HG03439 (cell line): ENCODE results near the gene FALEC.
"Not testable (repeated sequence)": the region's sequence is repeated elsewhere in the genome, so short reads cannot be mapped to it uniquely, and the experiment has no call there.

Source experiments
- ATAC-seq: cut with Tn5 transposase; IDR thresholded peaks from one replicate; pipeline ENCODE4 v1.9.1; 2021; ENCODE audit warnings: mild to moderate bottlenecking, moderate library complexity; ENCODE audit not compliant: unreplicated experiment

The FALEC gene

DNA sequence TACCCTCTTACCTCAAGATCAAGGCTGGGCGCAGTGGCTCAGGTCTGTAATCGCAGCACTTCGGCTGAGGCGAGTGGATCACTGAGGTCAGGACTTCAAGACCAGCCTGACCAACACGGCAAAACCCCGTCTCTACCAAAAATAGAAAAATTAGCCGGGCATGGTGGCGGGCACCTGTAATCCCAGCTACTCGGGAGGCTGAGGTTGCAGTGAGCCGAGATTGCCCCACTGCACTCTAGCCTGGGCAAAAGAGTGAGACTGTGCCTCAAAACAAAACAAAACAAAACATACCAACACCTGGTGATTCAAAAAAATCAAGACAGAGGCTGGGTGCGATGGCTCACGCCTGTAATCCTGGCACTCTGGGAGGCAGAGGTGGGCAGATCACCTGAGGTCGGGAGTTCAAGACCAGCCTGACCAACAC, 58.1 kb downstream of the FALEC start:
- not testable (repeated sequence) for ATAC-seq

DNA sequence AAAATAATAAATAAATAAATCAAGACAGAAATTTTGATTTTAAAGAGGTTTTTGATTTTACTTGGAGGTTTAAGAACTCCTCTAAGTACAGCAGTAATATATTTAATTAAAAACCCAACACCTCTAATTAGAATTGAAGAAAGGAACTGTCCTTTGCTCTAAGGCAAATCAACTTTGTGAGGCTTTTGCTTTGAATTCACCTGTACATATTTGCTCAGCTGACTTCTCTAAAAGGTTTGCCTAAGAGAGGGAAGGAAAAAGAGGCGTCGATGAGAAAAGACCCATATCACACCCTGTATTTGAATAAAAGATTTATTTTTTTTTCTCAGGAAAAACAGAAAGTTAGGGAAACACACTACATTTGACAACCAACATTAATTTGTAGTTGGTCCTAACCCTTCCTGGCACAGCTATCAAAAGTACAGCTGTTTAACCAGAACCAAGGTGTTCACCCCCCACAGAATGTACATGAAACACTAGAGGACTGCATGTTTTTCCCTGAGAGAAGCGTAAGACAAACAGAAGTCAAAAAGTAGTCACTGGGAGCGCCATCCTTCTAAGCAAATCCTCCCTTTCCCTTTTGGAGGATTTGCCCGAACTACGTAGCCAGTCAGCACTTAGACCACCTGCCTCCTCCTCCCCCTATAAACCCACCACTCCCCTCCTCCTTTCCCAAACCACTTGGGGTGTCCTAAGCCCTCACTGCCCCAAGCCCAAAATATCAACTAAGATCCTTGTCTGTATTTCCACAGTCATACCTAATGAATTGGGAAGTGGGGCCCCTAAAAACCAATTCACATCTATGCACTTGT, 58.9 kb downstream of the FALEC start:
- no peak for ATAC-seq

DNA sequence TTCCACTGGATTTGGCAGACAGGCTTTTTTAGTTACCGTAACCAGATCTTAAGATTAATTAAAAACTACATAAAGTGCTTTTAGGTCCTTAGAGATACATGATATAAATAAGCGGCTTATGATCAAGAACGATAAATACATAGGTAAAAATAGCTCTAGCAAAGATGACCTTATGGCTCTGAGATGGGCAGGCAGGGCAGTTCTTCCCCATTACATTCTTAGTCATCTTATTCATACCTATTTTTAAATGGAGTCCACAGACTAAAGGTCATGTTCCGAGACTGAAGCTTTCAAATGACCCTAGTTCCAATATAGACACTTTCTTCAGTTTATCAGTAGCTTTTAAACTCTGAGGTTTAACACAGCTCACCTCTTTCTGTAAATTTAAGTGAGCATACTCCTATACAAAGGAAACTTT, 59.5 kb downstream of the FALEC start:
- ATAC-seq, result no peak

DNA sequence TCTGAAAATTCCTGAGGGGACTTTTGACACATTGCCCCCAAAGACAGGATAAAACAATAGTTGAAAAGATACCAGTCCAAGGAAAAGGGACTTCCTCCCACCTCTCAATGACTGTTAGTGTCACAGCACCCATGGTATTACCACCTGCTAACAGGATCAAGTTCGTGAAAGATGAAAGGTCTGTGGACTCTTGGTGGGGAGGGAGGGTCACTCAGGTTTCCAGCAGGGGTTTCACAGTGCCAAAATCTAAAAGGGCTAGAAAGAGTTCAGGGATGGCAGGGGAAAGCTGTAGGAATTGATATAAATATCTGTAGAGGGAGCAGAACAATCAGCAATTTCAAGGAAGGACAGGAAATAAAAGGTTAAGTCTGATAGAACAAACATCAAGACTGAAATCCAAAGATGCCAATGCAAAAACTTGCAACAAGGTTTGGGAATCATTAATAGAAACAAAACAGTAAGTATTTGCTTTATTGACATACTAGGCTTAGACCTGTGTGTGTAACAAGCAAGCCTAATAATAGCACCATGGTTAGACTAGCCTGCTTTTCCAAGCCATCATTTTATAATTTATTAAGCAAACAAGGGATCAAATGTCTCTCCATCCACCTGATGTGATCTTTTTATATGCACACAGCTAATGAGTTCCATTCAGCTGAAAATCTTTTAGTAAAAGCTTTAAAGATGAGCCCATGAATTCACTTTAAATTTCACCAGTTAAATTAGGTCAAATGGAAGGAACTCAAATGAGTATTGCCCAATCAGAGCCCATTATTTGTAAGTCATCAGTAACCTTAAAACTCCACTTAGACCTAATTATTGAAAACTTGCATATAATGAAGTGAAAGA, 60.2 kb downstream of the FALEC start:
- no peak for ATAC-seq

DNA sequence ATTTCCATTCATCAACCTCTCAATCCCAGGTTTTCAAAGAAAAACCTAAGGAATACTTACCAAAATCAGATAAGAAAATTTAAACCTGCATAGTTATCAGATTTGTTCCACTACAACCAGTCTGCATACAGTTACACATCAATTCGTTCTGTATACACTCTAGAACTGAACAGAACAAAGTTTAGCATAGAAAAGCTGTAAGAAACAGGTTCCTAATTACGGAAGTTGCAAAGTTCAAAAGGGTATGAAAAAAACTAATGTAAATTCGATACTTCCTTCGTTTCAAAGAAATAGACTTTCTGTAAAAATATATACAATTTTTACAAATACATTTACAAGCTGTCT, 60.8 kb downstream of the FALEC start:
- ATAC-seq, result no peak

DNA sequence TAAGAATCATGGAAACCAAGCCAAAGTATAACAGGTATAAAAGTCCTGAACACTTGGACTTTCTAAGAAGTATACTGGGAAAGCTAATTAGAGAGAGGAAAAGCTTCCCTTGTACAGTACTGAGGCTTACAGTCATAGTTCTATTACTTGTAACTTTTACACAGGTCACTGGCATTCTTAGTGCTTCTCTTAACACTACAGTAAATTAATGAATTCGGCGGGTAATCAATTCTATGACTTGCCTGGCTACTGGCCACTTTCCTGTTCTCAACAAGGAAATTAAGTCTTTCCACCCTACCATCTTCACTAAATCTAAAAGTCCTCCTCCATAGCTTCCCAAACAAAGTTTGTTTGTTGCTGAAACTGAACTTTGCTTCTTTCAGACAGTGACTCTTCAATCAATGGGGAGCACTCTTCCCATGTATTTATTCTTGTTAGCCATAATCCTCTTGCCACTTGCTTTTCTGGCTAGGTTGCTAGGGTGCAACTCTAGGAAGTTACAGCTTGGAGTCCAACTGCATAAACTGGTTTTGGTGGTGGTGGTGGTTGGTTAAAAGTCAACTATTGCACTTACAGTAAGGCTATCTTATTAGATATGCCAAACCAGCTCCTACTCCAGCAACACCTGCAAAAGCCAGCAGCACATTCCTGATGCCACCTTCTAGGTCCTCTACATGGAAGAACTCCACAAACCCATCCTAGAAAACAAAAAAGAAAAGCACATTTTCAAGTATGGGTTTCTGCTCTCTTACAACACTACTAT, 61.4 kb downstream of the FALEC start:
- no peak for ATAC-seq

DNA sequence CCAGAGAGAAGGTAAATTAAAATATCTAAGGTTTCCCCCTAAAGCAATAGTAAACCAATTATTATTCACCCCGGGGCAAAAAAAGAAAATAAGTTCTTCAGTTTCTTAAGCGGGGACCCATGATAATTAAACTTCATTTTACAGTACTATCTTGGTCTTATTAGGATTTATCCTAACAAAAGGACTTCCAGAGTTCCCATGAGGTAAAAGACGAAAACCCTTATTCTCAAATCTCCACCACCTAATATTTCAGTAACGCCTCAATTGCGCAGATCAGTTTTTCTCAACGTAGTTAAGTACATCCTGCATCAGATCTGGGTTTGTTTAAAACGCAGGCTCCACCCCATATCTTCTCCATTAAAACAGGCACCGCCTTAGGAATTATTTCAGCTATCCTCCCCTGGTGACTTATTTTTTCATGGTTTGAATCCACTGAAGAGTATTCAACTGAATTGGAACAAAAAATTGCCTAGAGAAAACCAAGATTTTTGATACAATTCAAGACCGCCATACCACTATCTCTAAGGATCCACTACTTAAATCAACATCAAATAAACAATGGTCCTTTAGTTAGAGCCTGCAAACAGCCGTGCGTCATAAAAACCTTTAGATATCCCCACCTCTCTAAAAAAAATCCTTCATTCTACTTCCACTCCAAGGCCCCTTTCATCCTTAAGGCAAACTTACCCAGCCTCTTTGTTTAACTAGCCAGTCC, 62.2 kb downstream of the FALEC start:
- no peak for ATAC-seq

DNA sequence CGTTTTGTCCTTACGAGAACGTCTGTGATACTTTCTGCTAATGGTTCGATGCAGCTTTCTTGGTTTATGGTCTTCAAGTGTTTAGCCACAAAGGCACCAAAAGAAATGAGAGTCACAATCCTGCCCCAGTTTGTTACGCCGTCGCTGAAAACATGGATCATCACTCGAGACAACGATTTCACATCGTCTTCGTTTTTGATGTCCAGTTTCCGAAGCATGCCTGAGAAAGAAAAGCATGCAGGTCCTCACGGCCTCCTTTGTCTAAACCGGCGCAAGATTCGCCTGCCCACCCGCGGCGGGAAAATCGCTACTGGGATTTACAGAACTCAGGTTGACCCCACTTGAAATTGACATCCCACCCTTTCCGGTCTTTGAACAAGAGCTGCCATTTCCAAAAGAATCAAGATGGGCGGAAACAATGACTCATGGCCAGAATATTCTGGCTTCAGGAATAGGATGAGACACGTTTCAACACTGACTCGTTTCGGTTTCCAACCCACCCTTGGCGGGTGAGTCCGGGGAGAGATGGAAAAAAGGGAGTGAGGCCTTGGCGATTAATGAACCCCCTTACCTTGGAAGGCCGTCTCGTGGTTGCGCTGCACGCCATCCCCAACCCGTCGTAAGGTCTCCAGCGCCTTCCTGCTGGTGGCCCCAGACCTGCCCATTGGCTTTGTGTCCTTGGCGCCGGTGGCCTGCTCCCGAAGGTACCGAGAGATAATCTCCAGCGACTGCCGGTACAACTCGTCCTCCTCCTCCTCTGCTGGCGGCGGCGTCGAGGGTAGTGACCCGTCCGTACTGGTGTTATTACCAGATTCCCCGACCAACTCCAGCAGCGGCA, 62.9 kb downstream of the FALEC start:
- ATAC-seq, result no peak

DNA sequence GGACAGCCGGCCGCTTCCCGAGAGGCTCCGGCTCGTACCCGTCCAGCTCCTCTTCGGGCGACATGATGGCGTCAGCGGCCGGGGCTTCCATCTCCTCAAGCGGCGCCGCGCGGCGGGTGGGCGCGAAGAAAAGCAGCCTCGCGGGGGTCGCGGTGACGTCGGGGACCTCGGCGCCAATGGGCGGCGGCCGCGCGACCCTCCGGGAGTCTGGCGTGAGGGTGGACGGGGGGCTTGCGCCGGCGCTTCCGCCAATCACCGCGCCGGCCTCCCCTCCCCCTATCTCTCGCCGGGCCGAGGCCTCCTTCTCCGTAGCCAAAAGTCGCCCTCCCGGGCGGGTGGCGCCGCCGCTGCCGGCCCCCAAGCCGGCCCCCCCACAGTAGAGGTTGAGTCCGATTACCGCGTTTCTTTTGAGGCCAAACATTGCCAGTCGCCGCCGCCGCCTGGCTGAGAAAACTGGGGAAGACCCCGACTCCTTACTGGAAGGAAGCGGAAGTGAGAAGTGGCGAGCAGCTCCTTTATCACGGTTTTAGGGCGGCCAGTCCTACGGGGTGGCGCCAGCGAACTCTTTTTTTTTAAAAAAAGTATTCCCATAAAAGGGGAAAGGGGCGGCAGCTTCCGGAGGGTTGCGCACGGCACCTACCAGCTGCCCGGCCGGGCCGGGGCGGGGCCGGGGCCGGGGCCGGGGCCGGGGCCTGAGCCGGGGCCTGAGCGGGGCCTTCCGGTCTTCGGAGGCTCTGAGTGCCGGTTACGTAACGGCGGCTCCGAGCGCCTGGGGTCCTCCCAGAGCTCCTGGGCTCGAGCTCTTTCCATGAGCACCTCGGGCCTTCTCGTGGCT, 63.8 kb downstream of the FALEC start, which contains the start of gene MCL1:
Gene MCL1 (minus strand): TSS at position 501 of the 835 bp plus-strand sequence. CDS start 80 bp downstream, at position 421.
- ATAC-seq, result peak; percentile 88

DNA sequence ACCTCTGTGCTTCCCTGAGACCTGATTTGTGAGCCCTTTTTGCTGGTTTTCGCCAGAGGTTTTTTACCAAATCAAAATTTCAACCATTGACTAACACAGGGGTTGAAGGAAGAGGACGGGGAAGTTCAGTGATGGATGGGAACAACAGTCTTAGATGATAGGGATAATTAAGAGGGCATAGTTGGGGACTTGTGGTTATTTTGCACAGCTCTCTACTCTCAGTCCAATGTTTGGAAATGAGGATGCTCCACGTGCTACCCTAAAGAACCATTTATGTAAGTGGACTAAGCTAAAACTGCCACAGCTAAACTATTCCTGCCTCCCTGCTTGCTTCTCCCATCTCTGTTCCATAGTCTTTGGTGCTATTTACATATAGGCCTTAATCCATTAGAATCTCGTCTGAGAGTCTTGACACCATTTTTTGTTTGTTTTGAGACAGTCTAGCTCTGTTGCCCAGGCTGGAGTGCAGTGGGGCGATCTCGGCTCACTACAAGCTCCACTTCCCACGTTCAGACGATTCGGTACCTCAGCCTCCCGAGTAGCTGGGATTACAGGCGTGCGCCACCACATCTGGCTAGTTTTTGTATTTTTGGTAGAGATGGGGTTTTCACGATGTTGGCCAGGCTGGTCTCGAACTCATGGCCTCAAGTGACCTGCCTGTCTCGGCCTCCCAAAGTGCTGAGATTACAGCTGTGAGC, 64.5 kb downstream of the FALEC start:
- ATAC-seq, result peak; percentile 9

DNA sequence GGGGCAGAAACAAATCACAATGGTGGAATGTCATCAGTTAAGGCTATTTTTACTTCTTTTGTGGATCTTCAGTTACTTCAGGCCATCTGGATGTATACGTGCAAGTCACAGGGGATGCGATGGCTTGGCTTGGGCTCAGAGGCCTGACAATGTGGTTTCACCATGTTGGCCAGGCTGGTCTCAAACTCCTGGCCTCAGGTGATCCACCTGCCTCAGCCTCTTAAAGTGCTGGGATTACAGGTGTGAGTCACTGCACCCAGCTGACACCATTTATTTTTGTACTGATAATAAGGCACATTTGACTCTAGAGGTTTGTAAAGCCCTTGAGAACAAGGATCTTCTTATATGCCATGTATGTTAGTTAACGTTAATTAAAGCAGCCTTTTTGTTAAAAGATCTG, 65.4 kb downstream of the FALEC start:
- ATAC-seq, result not testable (repeated sequence)

DNA sequence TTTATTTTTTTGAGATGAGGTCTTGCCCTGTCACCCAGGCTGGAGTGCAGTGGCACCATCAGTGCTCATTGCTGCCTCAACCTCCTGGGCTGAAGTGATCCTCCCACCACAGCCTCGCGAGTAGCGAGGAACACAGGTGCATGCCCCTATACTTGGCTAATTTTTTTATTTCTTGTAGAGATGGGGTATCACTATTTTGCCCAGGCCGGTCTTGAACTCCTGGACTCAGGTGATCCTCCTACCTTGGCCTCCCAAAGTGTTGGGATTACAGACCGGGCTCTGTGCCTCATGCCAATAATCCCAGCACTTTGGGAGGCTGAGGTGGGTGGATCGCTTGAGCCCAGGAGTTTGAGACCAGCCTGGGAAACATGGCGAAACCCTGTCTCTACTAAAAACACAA, 65.9 kb downstream of the FALEC start:
- not testable (repeated sequence) for ATAC-seq

DNA sequence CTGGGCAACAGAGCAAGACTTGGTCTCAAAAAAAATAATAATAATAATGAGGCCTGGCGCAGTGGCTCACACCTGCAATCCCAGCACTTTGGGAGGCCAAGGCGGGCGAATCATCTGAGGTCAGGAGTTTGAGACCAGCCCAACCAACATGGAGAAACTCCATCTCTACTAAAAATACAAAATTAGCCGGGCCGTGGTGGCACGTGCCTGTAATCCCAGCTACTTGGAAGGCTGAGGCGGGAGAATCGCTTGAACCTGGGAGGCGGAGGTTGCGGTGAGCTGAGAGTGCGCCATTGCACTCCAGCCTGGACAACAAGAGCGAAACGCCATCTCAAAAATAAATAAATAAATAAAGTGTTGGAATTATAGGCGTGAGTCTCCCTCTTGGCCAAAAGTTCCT, 66.4 kb downstream of the FALEC start:
- not testable (repeated sequence) for ATAC-seq

DNA sequence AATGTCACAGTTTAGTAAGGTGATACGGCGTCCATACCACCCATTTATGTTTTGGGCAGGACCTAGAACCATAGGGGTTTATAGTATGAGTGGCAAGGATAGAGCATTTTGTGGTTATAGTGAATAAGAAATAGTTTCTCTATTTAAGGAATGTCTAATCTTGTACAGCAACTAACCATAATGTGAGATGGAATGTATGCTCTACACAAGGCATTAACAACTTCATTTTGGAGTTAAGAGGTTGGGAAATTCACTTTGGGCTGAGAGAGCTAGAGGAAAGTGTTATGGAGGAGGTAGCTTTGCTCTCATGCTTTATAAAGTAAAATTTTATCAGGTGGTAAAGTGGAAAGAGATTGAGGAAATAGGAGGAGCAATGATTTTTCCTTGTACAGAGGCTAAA, 66.8 kb downstream of the FALEC start:
- no peak for ATAC-seq
